HG03064 (cell line): ENCODE data around the gene TELO2.
A peak's percentile ranks its signal among the peaks of the same experiment; 100 is the strongest.
"Not testable (repeated sequence)": the region's sequence is repeated elsewhere in the genome, so short reads cannot be mapped to it uniquely, and the experiment has no call there.

Experiments used
- ATAC-seq: cut with Tn5 transposase; IDR thresholded peaks from one replicate; pipeline ENCODE4 v1.9.1; 2021; ENCODE audit warnings: low read depth; ENCODE audit not compliant: unreplicated experiment

Gene TELO2

DNA sequence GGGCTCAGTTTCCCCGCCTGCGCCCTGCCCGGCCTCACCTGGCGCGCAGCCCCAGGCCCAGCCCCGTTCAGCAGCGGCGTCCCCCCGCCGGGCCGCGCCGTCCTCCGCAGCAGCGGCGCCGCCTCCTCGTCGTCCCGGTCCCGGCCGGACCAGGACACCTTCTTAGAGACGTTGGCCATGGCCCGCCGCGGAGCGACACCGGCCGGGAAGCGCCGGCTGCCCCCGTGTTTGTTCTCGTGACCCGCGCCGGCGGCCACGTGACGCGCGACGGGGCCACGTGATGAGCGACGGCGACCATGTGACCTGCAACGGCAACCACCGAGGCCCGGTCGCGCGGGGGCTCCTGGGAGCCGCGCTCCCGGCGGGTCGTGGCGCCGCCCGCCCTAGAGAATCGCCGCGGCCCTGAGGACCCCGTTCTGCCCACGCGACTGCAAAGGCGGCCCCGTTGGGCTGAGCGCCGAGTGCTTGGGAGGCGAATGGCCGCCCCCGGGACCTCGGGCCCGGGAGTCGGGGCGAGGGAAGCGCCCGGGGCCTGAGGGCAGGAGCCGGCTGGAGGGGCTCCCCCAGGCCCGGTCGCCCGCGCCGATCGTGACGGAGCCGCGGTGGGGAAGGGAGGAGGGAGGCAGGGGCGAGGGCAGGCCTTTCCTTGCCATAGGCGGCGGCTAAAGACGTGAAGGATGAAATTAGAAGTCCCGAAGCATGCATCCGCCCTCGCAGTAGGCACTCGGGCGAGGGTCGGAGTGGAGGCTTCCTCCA, 18.2 kb upstream of the TELO2 start, which contains the start of gene CLCN7:
Gene CLCN7, minus strand, starts transcription at position 233 of the 756 bp plus-strand sequence. Its CDS starts 54 bp downstream, at position 179.
- ATAC-seq, result peak; percentile 77

DNA sequence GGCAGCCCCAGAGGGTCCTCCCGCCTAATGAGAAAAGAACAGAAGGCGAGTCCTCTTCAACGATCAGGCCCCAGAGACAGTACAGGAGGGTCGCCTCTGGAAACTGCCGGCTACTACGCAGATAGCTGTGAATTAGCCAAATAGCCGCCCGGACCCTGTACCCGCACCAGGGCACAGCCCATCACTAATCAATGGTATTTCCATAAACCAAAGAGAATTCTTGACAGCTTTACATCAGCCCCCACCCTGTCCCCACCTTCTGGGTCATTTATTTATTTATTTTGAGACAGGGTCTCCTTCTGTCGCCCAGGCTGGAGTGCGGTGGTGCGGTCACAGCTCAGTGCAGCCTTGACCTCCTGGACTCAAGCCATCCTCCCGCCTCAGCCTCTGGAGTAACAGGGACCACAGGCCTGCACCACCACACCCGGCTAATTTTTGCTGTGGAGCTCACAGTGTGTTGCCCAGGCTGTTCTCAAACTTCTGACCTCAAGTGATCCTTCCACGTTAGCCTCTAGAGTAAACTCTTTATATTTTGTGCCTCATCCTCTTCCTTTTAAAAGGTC, 17.5 kb upstream of the TELO2 start:
- no peak for ATAC-seq

DNA sequence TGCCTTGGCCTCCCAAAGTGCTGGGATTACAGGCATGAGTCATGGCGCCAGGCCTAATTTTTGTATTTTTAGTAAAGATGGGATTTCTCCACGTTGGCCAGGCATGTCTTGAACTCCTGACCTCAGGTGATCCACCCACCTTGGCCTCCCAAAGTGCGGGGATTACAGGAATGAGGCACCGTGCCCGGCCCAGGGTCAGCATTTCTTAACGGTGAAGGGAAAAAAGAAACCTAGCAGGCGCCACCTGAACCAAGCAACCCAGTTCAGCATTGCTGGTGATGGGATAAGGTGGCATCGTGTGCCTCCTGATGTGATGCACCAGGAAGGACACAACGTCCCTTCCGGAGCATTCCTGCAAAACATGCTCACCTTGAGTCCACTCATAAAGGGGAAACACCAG, 16.1 kb upstream of the TELO2 start:
- no peak for ATAC-seq

DNA sequence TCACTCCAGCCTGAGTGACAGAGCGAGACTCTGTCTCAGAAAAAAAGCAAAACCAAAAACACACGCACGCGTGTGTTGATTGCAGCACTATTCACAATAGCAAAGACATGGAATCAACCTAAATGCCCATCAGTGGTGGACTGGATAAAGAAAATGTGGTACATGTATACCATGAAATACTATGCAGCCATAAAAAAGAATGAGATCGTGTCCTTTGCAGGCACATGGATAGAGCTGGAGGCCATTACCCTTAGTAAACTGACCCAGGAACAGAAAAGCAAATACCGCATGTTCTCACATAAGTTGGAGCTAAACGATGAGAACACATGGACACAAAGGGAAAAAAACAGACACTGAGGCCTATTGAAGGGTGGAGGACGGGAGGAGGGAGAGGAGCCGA, 14.2 kb upstream of the TELO2 start:
- ATAC-seq, result not testable (repeated sequence)

DNA sequence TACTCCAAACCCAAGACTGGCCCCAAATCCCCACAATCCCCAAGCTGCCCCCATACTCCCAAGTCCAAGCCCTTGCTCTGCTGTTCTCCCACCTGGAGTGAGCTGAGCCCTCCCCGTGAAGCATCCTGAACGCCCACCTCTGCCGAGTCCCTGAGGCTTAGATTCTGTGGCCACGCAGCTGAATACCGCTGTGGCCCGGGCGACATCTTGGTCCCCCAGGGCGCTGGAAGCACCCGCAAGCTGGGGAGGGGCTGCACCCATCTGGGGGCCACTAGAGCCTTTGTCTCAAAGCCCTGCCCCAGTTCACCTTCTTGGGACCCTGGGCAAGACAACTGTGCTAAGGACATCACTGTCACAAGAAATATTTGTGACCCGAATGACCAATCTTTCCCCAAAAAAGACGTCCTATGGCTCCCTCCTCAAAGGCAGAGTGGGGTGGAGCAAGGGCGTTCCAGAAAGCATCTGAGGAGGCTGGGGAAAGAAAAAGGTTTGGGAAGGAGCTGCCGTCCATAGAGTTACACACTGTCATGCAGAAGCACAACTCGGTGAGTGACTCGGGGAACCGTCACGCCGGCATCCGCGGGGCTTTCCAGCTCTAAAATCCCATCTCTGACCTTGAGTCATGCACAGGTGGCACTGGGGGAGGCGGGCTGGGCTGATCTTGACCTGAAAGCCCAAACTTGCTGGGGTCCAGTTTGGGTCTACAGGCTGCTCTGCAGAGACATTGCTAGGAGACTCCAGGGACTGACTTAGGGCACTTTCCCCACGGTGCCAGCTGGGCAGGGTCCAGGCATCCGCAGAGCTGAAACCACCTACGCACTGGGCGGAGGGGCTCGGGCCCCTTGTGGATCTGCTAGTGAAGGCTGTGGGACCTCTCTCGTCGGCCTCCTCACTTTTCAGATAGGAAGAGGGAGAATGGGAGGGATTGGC, 11.0 kb upstream of the TELO2 start:
- ATAC-seq, result no peak

DNA sequence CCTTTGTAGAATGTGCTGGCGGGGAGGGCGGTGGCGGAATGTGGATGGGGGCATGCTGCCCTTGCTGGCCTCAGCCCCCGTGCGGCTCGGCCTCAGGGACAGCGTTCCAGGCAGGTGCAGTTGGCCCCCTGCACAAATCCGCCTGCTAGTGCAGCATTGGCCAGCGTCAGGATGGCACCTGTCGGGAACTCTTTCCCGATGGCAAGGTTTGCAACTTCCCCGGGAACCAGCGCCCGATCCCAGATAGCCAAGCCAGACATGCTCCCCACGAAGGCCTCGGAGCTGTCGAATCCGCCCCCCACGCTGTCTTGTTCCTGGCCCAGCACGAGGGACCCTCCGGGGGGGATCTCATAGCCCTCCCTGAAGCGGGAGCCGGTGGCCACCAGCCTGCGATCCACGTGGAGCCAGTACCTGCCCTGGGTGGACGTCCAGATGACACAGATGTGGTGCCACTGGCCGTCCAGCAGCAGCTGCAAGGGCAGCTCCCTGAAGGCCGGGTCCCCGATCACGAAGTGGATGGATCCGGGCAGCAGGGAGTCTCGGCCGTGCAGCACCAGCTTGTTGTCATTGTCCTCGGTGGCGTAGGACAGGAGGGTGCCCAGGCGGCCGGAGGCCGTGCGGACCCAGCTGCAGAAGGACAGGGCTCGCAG, 7.2 kb upstream of the TELO2 start:
- no peak for ATAC-seq

DNA sequence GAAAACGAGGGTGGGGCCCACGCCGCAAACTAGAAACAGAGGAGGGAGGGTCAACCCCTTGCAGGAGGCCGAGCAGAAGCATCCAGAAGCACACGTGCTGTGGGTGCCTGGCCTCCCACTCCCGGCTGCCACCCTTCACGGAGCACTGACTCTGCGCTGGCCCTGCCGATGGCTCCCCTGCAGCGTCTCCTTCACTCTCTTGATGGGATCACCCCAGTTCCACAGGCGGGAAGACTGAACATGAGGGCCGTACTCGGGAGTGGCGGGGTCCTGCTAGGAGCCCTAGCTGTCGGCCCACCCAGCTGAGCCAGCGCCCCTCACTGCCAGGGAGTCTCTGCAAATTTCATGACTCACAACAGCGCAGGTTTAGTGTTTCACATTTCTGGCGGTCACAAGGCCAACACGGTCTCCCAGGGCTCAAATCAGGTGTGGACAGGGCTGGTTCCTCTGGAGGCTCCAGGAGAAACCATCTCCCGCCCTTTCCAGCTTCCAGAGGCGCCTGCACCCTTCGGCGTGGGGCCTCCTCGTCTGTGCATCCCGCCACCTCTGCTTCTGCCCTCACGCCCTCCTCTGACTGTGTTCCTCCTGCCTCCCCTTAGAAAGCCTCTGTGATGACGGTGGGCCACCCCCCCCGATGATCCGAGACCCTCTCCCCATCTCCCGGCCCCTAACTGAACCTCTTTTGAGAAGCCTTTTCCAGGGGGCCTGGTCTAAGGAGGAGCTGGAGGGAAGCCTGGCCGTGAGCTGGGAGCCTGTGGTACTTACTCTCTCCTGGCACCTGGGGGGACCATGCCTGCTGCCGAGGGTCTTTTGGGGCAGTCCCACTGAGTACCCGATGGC, 6.4 kb upstream of the TELO2 start:
- no peak for ATAC-seq

DNA sequence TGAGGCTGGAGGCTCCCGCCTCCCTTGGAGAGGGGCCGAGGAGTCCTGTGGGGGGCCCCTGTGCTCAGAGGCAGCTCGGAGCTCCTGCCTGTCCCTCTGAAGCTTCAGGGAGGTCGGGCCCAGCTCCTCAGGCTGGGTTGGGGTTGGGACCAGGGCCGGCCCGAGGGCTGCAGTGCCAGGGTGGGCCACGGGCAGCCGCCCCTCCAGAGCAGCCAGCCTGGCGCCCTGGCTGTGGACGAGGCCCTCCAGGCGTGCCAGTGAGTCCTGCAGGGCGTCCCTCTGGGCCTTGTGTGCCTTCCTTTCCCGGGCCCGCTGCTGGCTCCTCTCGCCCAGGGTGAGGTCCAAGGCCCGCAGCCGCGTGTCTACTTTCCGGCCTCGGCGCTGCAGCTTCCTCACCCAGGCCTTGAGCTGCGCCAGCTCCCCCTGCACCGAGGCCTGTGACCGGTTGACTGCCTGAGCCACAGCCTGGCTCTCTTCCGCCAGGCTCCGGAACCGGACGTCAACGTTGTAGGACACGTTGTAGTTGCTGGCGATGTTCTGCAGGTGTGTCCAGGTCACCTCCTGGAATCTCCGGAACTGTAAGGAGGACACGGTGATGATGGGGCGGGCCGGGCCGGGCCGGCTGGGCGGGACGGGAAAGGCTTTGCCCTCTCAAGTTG, 5.6 kb upstream of the TELO2 start:
- no peak for ATAC-seq

DNA sequence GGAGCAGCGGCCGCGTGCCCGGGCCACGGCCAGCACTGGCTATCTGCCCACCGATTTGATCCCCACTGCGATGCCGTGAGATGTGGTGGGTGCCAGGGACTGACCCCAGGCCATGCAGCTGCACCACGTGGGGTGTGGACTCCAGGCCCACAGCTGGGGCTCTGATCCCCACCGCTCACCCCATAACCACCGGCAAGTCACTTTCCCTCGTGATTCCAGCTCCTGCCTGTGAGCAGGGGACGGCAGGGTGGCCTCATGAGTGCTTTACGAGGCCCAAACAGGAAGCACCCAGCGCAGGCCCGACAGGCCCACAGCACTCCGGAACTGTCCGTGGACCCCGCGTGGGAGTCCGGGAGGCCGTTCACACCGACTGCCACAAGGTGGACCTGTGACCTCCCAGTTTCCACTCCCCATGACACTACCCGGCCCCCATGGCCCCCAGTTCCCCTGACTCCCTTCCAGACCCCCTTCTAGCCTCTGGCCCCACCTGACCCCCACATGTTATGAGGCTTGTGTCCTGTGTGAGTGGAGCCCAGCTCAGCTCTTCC, 5.0 kb upstream of the TELO2 start:
- no peak for ATAC-seq

DNA sequence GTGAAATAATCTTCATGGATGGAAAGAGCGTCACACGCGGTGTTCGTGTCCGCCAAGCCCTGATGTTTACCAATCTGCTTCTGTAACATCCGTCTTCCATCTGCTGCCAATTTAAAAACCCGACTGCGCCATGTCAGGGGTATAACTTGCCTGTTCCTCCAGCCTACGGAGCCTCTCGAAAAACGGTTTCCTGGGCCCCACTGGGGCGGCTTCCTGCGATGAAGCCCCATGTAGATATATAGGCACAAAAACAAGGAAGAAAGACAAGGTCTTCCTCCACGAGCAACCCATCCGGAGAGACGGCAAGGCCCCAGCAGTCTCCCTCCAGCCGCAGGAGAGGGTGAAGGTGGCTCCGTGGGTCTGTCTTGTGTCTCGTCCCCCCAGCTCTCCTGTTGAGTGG, 4.5 kb upstream of the TELO2 start, which contains the start of gene PTX4:
Gene PTX4, minus strand, starts transcription at position 326 of the 400 bp plus-strand sequence. Its CDS starts 35 bp downstream, at position 291.
- no peak for ATAC-seq

DNA sequence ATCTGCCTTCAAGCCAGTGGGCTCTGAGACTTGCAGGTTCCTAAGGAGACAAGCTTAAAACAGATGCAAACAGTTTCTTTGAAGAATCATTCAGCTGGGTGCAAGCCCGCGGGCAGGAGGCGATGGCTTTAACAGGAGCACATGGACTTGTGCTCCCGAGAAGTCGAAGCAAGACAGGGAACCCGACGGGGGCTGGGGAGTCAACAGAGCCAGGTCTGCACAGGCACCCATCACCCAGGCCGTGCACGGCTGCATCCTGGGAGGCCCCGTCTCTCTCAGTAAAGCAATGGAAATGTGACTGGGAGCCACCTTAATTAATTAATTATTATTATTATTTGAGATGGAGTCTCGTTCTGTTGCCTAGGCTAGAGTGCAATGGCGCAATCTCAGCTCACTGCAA, 4.1 kb upstream of the TELO2 start:
- ATAC-seq, result no peak

DNA sequence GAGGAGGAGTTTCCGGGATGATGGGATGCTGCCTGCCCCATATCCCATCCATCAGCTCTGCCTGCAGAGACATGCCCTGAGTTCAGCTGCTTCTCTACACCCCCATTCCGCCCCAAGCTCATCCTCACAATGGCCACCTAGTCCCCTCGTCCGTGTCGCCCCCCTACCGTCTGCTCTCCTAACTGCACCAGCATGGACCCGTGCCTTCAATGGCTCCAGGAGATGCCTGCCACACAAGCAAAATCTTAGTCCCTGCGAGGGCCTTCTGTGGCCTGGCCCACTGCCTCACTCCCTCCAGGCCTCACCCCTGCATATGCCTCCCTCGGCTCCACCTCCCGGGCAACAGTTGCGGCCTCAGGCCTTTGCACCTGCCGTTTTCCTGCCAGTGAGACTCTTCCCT, 1.8 kb upstream of the TELO2 start:
- no peak for ATAC-seq

DNA sequence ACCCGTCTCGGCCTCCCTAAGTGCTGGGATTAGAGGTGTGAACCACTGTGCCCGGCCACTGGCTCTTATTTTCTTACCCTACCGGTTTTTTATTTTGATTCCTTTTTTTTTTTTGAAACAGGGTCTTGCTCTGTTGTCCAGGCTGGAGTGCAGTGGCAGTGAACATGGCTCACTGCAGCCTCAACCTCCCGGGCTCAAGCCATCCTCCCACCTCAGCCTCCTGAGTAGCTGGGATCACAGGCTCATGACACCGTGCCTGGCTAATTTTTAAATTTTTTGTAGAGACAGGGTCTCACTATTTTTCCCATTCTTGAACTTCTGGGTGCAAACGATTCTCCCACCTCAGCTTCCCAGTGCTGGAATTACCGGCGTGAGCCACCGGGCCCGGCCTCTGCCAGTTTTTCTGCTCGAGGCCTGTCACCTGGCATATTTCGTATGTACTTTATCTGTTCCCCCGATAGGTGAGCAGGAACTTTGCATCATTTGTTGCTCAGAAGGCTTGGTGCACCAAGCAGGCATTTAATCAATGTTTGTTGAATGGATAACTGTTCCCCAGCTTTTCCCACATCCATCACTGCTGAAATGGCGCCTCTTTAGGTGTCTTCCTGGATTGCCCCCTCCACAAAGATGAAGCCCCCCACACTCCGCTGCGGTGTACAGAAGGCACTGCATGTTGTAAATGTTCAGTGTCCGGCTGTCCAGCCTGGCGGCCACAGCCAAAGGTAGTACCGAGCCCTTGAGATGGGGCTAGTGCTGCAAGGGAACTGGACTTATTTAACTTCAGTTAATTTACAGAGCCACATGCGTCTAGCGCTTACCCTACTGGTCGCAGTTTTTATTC, 858 bp upstream of the TELO2 start:
- ATAC-seq, result no peak

DNA sequence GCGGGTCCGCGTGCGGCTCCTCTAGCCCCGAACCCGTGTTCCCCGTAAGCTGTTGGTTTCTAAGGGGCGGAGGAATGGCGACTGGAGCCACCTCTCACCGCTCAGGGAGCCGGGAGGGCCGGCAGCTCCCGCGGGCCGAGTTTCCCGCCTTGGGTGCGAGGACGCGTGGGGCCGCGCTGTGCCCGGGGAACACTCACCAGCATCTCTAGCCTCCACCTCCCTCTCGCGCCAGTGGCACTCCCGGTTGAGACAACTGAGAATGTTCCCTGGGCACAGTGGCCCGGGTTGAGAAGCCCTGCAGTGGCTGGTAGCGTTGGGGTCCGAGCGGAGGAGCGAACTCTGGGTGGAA, 560 bp downstream of the TELO2 start:
- no peak for ATAC-seq

DNA sequence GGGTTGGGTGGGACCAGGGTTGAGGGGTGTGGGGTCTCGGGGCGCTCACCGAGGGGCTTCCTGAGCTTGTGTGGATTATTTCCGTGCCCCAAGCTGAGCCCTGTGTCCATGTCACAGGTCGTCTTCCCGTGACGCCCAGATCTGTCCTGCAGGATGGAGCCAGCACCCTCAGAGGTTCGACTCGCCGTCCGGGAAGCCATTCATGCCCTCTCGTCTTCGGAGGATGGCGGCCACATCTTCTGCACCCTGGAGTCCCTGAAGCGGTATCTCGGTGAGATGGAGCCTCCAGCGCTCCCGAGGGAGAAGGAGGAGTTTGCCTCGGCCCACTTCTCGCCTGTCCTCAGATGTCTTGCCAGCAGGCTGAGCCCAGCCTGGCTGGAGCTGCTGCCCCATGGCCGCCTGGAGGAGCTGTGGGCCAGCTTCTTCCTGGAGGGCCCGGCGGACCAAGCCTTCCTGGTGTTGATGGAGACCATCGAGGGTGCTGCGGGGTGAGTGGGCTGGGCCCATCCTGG, 1.0 kb downstream of the TELO2 start:
- no peak for ATAC-seq

DNA sequence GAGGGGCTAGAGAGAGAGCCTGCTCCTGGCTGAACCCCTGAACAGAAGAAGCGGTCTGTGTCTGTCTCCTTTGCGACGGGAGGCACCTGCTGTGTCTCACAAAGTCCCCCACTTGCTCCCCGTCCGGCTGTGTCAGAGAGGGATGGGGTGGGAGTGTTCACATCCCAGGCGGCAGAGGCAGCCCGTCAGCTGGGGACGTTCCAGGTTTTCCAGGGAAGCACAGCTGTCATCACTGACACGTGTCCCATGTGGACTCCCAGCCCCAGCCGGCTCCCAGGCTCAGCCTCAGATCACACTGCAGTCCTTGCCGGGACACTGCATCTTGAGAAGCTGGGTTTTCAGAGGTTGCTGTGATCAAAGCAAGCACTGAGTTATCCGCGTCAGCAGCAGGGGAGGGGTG, 1.6 kb downstream of the TELO2 start:
- no peak for ATAC-seq

DNA sequence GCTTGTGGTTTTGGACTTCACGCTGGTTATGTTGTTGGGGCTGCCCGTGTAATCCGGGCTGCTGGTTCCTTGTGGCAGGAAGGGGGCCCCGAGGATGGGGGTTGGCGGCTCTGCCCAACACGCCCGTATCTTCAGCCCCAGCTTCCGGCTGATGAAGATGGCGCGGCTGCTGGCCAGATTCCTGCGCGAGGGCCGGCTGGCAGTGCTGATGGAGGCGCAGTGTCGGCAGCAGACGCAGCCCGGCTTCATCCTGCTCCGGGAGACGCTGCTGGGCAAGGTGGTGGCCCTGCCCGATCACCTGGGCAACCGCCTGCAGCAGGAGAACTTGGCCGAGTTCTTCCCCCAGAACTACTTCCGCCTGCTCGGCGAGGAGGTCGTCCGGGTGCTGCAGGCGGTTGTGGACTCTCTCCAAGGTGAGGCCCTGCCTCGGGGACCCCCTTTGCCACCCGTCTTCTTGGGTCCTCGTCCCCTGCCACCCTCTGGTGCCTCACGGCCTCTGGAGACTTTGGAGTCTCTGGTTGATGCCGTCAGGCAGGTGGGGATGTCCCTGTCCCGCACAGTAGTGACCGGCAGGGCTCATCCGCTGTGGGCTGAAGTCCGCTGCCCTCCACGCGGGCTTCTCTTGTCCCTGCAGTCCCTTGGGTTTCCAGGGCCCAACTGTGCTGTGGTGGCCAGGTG, 2.2 kb downstream of the TELO2 start:
- ATAC-seq, result no peak

DNA sequence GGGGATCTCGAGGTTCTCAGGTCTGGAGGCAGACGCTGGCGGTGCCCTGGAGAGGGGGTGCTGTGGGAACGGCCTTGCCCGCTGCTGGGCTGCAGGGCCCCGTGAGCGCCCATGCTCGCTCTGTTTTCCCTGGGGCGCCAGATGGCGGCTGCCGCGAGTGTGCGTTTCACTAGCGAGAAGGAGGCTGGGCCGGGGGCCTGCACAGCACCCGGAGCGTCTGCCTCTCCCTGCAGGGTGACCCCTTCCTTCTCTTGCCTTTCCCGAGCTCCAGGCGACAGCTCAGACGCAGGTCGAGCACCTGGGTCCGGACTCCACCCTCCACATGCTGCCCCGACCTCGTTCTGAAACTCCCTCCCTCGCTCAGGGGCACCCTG, 2.7 kb downstream of the TELO2 start:
- no peak for ATAC-seq
